ENCODE results near the gene CDC26. TPM values are rescaled to one million over a fixed set of nuclear protein-coding genes. Genes with fewer than 3 reads are reported as not detected.

CDC26 gene
- total and polyA plus RNA-seq, 10 of the 15 experiments (the other 5 are each of a cell fraction or from before 2014, with no cell fraction given) = 28.2 to 156 (median 61.5) TPM

- Histone ChIP-seq H3K27me3 (replicated peaks in 1 of 2; ENCODE audit: control insufficient read depth in 2 of 2, insufficient read depth in 2 of 2, low read length in 1 of 2) (peaks cover 0 to 3% of the 10 kb centered on the region in 2 experiments; a peak in 1 of 4 replicates), H3K27ac (ENCODE audit: control insufficient read depth, insufficient read depth) (no peak overlapping the region), H3K4me2 (ENCODE audit: control insufficient read depth, insufficient read depth) (no peak overlapping the region), H3K36me3 (ENCODE audit: control insufficient read depth in 2 of 2, insufficient read depth in 2 of 2, low read length in 1 of 2) (no peaks in the 10 kb centered on the region), H3K9ac (ENCODE audit: control insufficient read depth, insufficient read depth, low read length) (no peak overlapping the region), H3K4me1 (ENCODE audit: control insufficient read depth, insufficient read depth, low read length) (no peaks in the 10 kb centered on the region), H4K20me1 (ENCODE audit: control insufficient read depth, insufficient read depth) (no peaks in the 10 kb centered on the region; the same call in 1 of the 2 replicates), H3K4me3 (no peak overlapping the region), H2AFZ (ENCODE audit: control insufficient read depth, low read depth, low read length) (no peak overlapping the region), H3K9me3 (replicated peaks; ENCODE audit: control insufficient read depth, insufficient read depth, low read length) (no peaks in the 10 kb centered on the region), H3K79me2 (ENCODE audit: control insufficient read depth, insufficient read depth, low read length) (no peaks in the 10 kb centered on the region)
- ChIA-PET POLR2A (no interaction called here), CTCF (interaction anchor here (0.7 to 1.3 kb wide), 2 partner anchors 12 to 88 kb away, joined by 3 to 4 read pairs; no protein-coding TSS in a partner anchor), SMC1A (ENCODE audit: uncharacterized antibody, unreplicated experiment) (interaction anchor here (0.9 to 1.2 kb wide), 2 partner anchors 15 to 27 kb away, joined by 3 read pairs; no protein-coding TSS in a partner anchor), RAD21 (ENCODE audit: unreplicated experiment) (no interaction called here)
- WGBS (ENCODE audit: insufficient coverage, insufficient replicate concordance, low lambda C conversion rate, missing lambda C conversion rate) = 7% methylated on average over 2 of the region's 2 CpGs
- ATAC-seq = no peak
- no peak for FAIRE-seq
- no peak for TF ChIP-seq ELK1 (IDR thresholded peaks at IDR 0.05; ENCODE audit: low read depth, low read length)
- no peak for TF ChIP-seq SREBF2 (IDR thresholded peaks at IDR 0.05; ENCODE audit: low read length)
- TF ChIP-seq YBX1 (IDR thresholded peaks at IDR 0.05) = no peak
- TF ChIP-seq PKNOX1 (IDR thresholded peaks at IDR 0.05) = no peak
- TF ChIP-seq ZNF24 (IDR thresholded peaks at IDR 0.05) = no peak
- TF ChIP-seq RUNX3 (IDR thresholded peaks at IDR 0.05; ENCODE audit: low read length) = no peak
- no peak for TF ChIP-seq GABPA (IDR thresholded peaks at IDR 0.05; ENCODE audit: low read depth)
- no peak for TF ChIP-seq USF1 (IDR thresholded peaks at IDR 0.05; ENCODE audit: borderline replicate concordance, extremely low read length, insufficient read depth, low read depth, low read length)
- no TSS peak for BruUV-seq (replicated peaks)
- DNase-seq (ENCODE audit: low read depth, low spot score) = no peak
- intact Hi-C loops (cut with micrococcal nuclease; ENCODE audit: unreplicated experiment) = no loop called here
- in situ Hi-C loops (cut with MboI) = no loop called here
Observed at GRCh38 chr9:113317777-113318176, 42.4 kb upstream of the CDC26 start.

All from GM12878 (cell line).